Endothelial cell of umbilical vein (primary cell): ENCODE results near the gene LDLRAD4. TPM values are rescaled to one million over a fixed set of nuclear protein-coding genes. Genes with fewer than 3 reads are reported as not detected.

ENCODE experiments used
- BruUV-seq: library from RNA; stranded (reverse); fragments of 400-500 nt; replicated peaks from 2 replicates; lab custom pipeline; 2021; lab: Mats Ljungman, UMichigan
- CTCF ChIA-PET: fragments of 300-600, 350-600 bp; sonication (Branson Sonifier 250); formaldehyde crosslinking; loops from one replicate; lab custom pipeline; 2021; ENCODE audit warnings: antibody characterized with exemption, inconsistent platforms; lab: Charles Lee
- POLR2A ChIA-PET: fragments of 300-600, 350-600 bp; sonication (Branson Sonifier 250); formaldehyde crosslinking; loops from one replicate; lab custom pipeline; 2021; ENCODE audit warnings: antibody characterized with exemption, inconsistent platforms; lab: Charles Lee
- DNase-seq: peaks from one replicate; pipeline ENCODE4 v3.0.0-alpha.2; 2011; ENCODE audit warnings: low read depth, low spot score
- FAIRE-seq: peaks from 2 replicates; lab custom pipeline; 2011; peaks lifted over from hg19 to GRCh38; lab: Jason Lieb, UNC
- H2AFZ ChIP-seq: 2 replicates; pipeline ENCODE4 v1.6.0; 2012; ENCODE audit warnings: low read depth, low read length, control low read depth, inconsistent platforms
- H3K27ac ChIP-seq: 2 replicates; pipeline ENCODE4 v1.5.1; 2011; ENCODE audit warnings: low read depth, mild to moderate bottlenecking, control low read depth, low read length, moderate library complexity; ENCODE audit not compliant: insufficient read depth
- H3K27me3 ChIP-seq, 2 experiments: 2 replicates each; pipeline versions ENCODE4 v1.6.0 to v1.6.1; 2011; ENCODE audit warnings: low read length in 2 of 2, mixed read lengths in 1 of 2; ENCODE audit not compliant: control insufficient read depth in 2 of 2, insufficient read depth in 2 of 2
- H3K36me3 ChIP-seq, 2 experiments: 2 replicates in 1 of 2; 3 replicates in 1 of 2; pipeline ENCODE4 v1.5.1; 2011; ENCODE audit warnings: low read length in 2 of 2, mild to moderate bottlenecking in 1 of 2, moderate library complexity in 1 of 2; ENCODE audit not compliant: control insufficient read depth in 2 of 2, insufficient read depth in 2 of 2; ENCODE audit errors: extremely low read depth in 1 of 2
- H3K4me1 ChIP-seq: 3 replicates; pipeline ENCODE4 v1.5.1; 2011; ENCODE audit warnings: mild to moderate bottlenecking, low read length; ENCODE audit not compliant: control insufficient read depth, insufficient read depth; ENCODE audit errors: extremely low read depth
- H3K4me2 ChIP-seq: 2 replicates; pipeline ENCODE4 v1.6.1; 2011; ENCODE audit warnings: low read length, control low read depth, mixed read lengths; ENCODE audit not compliant: insufficient read depth
- H3K4me3 ChIP-seq, 3 experiments: fragments of 200-600 bp in 1 of 3; sonication (generic), shearing (Covaris generic) in 1 of 3; replicated peaks in 1 of 3; 2 replicates each; pipeline ENCODE4 v1.5.1; 2011 to 2016; ENCODE audit warnings: control low read depth in 3 of 3, low read length in 3 of 3, mild to moderate bottlenecking in 2 of 3, inconsistent platforms in 1 of 3, low read depth in 1 of 3, moderate library complexity in 1 of 3; ENCODE audit not compliant: insufficient read depth in 1 of 3
- H3K79me2 ChIP-seq: 2 replicates; pipeline ENCODE4 v1.6.0; 2012; ENCODE audit warnings: low read length, inconsistent platforms; ENCODE audit not compliant: control insufficient read depth, insufficient read depth
- H3K9ac ChIP-seq: replicated peaks from 2 replicates; pipeline ENCODE3; 2011; ENCODE audit warnings: low read length, control low read depth; ENCODE audit not compliant: insufficient read depth; ENCODE audit errors: extremely low read depth
- H3K9me1 ChIP-seq: replicated peaks from 3 replicates; pipeline ENCODE4 v1.6.0; 2011; ENCODE audit warnings: mild to moderate bottlenecking, low read length; ENCODE audit not compliant: control insufficient read depth, insufficient read depth; ENCODE audit errors: extremely low read depth
- H3K9me3 ChIP-seq: replicated peaks from 2 replicates; pipeline ENCODE4 v1.5.1; 2012; ENCODE audit warnings: low read length, inconsistent platforms; ENCODE audit not compliant: control insufficient read depth, insufficient read depth
- H4K20me1 ChIP-seq: replicated peaks from 2 replicates; pipeline ENCODE3; 2011; ENCODE audit warnings: mild to moderate bottlenecking, low read length; ENCODE audit not compliant: control insufficient read depth, insufficient read depth; ENCODE audit errors: extremely low read depth
- FOS ChIP-seq: IDR thresholded peaks from 2 replicates; pipeline ENCODE4 v1.6.1; 2011; ENCODE audit warnings: mild to moderate bottlenecking, low read length, moderate library complexity, borderline replicate concordance; ENCODE audit not compliant: insufficient read depth
- GATA2 ChIP-seq: IDR thresholded peaks from 2 replicates; pipeline ENCODE4 v1.7.0; 2011; ENCODE audit warnings: low read depth, mild to moderate bottlenecking, moderate library complexity, mixed read lengths, low read length; ENCODE audit not compliant: insufficient read length, insufficient read depth
- JUN ChIP-seq: IDR thresholded peaks from 2 replicates; pipeline ENCODE4 v1.6.1; 2011; ENCODE audit warnings: borderline replicate concordance, low read depth; ENCODE audit not compliant: insufficient read length, insufficient read depth
- MAX ChIP-seq: IDR thresholded peaks from 2 replicates; pipeline ENCODE4 v1.6.1; 2011; ENCODE audit not compliant: insufficient read depth, insufficient read length
- MYC ChIP-seq: IDR thresholded peaks from one replicate; pipeline ENCODE4 v1.6.1; 2011; ENCODE audit warnings: mild to moderate bottlenecking, low read depth, low read length
- POLR2A ChIP-seq: IDR thresholded peaks from 2 replicates; pipeline ENCODE4 v1.6.1; 2012; ENCODE audit warnings: low read depth, mild to moderate bottlenecking, control low read depth, low read length
- POLR2AphosphoS5 ChIP-seq: IDR thresholded peaks from 2 replicates; pipeline ENCODE4 v1.6.1; 2012; ENCODE audit warnings: low read depth, mild to moderate bottlenecking, control low read depth, low read length, moderate library complexity; ENCODE audit not compliant: insufficient read depth
- dilution Hi-C: fragments of 300-500 bp; cut with MboI; formaldehyde crosslinking; loops from one replicate; pipeline ENCODE4 v1.15.0; 2019; ENCODE audit warnings: low sequenced_read_pairs; ENCODE audit not compliant: extremely low pct_ligation_motif_present
- intact Hi-C: fragments of 100-400 bp; cut with micrococcal nuclease; formaldehyde crosslinking; loops from one replicate; pipeline ENCODE4 v1.10.0; 2022
- polyA plus RNA-seq, 4 experiments: library from polyadenylated mRNA; depleted of rRNA in 3 of 4; stranded (reverse) in 3 of 4; unstranded in 1 of 4; fragments of >200 nt; gene quantifications; 2 replicates each; pipeline versions ENCODE4 v1.2.1 to v1.2.3, GENCODE V29; 2011 to 2012; ENCODE audit warnings: missing spikeins in 1 of 4
- total RNA-seq: library from RNA; stranded (reverse); gene quantifications from 2 replicates; pipeline ENCODE4 v1.2.3, GENCODE V29; 2021
- TF ChIP-seq, protein P1 (sequence below), 2 donors: IDR thresholded peaks; 1 replicate in 1 of 2; 2 replicates in 1 of 2; pipeline ENCODE4 v1.5.1; 2011; ENCODE audit warnings: low read length in 2 of 2, mild to moderate bottlenecking in 2 of 2, moderate library complexity in 2 of 2, control low read depth in 1 of 2, inconsistent platforms in 1 of 2, low read depth in 1 of 2; ENCODE audit not compliant: insufficient read depth in 1 of 2; ENCODE audit errors: extremely low read depth in 1 of 2

LDLRAD4 gene
- total and polyA plus RNA-seq, 2 donors (not counting 3 experiments of a cell fraction or from before 2014, with no cell fraction given) = 5.2 to 6.5 TPM

DNA sequence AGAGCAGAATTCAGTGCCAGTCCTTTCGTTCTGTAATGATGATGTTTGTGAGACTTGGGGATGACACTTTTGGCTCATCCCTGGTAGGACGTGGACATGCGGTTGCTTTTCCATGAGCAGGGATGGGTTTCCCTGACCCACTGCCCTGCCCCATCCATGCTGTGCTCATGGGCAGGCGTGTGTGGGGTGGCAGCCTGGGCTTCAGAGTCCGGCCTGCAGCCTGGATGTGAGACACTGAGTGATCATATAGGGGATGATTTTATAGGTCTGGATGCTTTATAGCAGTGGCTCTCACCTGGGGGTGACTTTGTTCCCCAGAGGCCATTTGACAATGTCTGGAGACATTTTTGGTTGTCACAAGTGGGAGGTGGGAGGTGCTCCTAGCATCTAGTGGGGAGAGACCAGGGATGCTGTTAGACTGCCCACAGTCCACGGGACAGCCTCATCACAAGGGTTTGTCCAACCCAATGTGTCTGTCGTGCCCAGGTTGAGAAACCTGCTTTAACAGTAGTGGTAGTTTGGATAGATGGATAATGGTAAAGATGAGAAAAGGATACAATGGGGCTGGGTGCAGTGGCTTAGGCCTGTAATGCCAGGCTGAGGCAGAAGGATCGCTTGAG lies 38.9 kb downstream of the LDLRAD4 start:
- ChIA-PET CTCF (interaction anchor here (0.7 kb wide), 1 partner anchor 244 kb away, joined by 3 read pairs; no protein-coding TSS in a partner anchor), POLR2A (no interaction called here)
- H3K79me2 ChIP-seq = no peaks in the 10 kb centered on the region
- H3K9me1 ChIP-seq = no peaks in the 10 kb centered on the region
- FAIRE-seq = no peak
- no peaks in the 10 kb centered on the region for H3K9me3 ChIP-seq
- no peaks in the 10 kb centered on the region for H3K36me3 ChIP-seq
- intact Hi-C loops (no loop called here), dilution Hi-C loops (no loop called here)
- TF ChIP-seq, protein P1, sequence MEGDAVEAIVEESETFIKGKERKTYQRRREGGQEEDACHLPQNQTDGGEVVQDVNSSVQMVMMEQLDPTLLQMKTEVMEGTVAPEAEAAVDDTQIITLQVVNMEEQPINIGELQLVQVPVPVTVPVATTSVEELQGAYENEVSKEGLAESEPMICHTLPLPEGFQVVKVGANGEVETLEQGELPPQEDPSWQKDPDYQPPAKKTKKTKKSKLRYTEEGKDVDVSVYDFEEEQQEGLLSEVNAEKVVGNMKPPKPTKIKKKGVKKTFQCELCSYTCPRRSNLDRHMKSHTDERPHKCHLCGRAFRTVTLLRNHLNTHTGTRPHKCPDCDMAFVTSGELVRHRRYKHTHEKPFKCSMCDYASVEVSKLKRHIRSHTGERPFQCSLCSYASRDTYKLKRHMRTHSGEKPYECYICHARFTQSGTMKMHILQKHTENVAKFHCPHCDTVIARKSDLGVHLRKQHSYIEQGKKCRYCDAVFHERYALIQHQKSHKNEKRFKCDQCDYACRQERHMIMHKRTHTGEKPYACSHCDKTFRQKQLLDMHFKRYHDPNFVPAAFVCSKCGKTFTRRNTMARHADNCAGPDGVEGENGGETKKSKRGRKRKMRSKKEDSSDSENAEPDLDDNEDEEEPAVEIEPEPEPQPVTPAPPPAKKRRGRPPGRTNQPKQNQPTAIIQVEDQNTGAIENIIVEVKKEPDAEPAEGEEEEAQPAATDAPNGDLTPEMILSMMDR (IDR thresholded peaks at IDR 0.05; ENCODE audit: extremely low read depth in 1 of 2, insufficient read depth in 1 of 2, low read depth in 1 of 2, low read length in 2 of 2) = no peak
- TF ChIP-seq JUN (no peak), MAX (no peak)
- no TSS peak for BruUV-seq
- H3K4me3 ChIP-seq = no peak overlapping the region
- no peak overlapping the region for H2AFZ ChIP-seq
- no peak overlapping the region for H3K27ac ChIP-seq
- no peaks in the 10 kb centered on the region for H4K20me1 ChIP-seq
- peaks cover 22% of the 10 kb centered on the region for H3K4me1 ChIP-seq
- no peak overlapping the region for H3K4me2 ChIP-seq
- DNase-seq = no peak
- H3K9ac ChIP-seq = no peak overlapping the region
- H3K27me3 ChIP-seq = peaks cover 0 to 3% of the 10 kb centered on the region in 2 experiments

DNA sequence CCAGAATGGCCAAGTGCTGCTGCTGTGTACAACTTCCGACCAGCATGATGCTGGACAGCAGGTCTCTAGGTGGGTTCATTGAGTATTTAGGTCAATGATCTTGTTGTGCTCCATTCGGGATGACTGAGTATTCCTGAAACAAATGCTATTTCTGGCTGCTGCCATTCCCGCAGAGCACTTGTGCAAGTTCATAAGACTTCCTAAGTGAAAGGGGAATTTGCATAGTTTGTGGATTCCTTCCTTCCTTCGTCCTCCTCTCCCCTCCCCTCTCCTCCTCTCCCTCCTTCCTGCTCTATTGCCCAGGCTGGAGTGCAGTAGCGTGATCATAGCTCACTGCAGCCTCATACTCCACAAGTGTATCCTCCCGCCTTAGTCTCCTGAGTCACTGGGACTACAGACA lies 40.4 kb downstream of the LDLRAD4 start:
- DNase-seq (no peak), FAIRE-seq (no peak)
- dilution Hi-C loops = no loop called here
- no peaks in the 10 kb centered on the region for H4K20me1 ChIP-seq
- H3K4me3 ChIP-seq = no peak overlapping the region
- no peak overlapping the region for H3K4me2 ChIP-seq
- no peak overlapping the region for H3K27ac ChIP-seq
- ChIA-PET POLR2A (no interaction called here), CTCF (no interaction called here)
- H3K27me3 ChIP-seq = peaks cover 0 to 3% of the 10 kb centered on the region in 2 experiments
- H3K9me3 ChIP-seq = no peaks in the 10 kb centered on the region
- intact Hi-C loops = no loop called here
- TF ChIP-seq GATA2 (no peak), MAX (no peak), POLR2AphosphoS5 (no peak), FOS (no peak), POLR2A (no peak), MYC (no peak), JUN (no peak)
- TF ChIP-seq, protein P1 (IDR thresholded peaks at IDR 0.05; ENCODE audit: extremely low read depth in 1 of 2, insufficient read depth in 1 of 2, low read depth in 1 of 2, low read length in 2 of 2) = no peak
- peaks cover 22% of the 10 kb centered on the region for H3K4me1 ChIP-seq
- H3K36me3 ChIP-seq = no peaks in the 10 kb centered on the region
- no peaks in the 10 kb centered on the region for H3K79me2 ChIP-seq
- no peaks in the 10 kb centered on the region for H3K9me1 ChIP-seq
- no peak overlapping the region for H2AFZ ChIP-seq
- no TSS peak for BruUV-seq
- H3K9ac ChIP-seq = no peak overlapping the region
